ENCODE data around the gene POSTN. TPM values are rescaled to one million over a fixed set of nuclear protein-coding genes. Genes with fewer than 3 reads are reported as not detected.

POSTN gene
- polyA plus RNA-seq, 1 donor (not counting 4 experiments of a cell fraction or from before 2014, with no cell fraction given), result 13.4 TPM

GRCh38 chr13:37534181-37534580 lies 64.4 kb downstream of the POSTN start:
- Histone ChIP-seq H2AFZ (ENCODE audit: control insufficient read depth, low read length) (peak overlapping the region; percentile 57), H3K4me2 (ENCODE audit: control insufficient read depth, extremely low read depth, insufficient read depth, low read depth, low read length) (no peak overlapping the region), H4K20me1 (ENCODE audit: control insufficient read depth, extremely low read depth, insufficient read depth, low read length) (no peaks in the 10 kb centered on the region), H3K4me3 (ENCODE audit: control insufficient read depth in 2 of 3, extremely low read depth in 1 of 3, insufficient read depth in 2 of 3, low read depth in 1 of 3, low read length in 3 of 3) (no peak overlapping the region), H3K9me1 (ENCODE audit: control insufficient read depth, extremely low read depth, insufficient read depth, low read length) (no peaks in the 10 kb centered on the region), H3K27me3 (ENCODE audit: control insufficient read depth, extremely low read depth, insufficient read depth, low read length) (no peaks in the 10 kb centered on the region), H3K9ac (ENCODE audit: control insufficient read depth, extremely low read depth, insufficient read depth, low read length) (no peak overlapping the region), H3K27ac (ENCODE audit: control insufficient read depth, insufficient read depth, low read length) (peak overlapping the region; percentile 28), H3K36me3 (ENCODE audit: control insufficient read depth in 2 of 2, extremely low read depth in 1 of 2, insufficient read depth in 2 of 2, low read length in 2 of 2) (no peaks in the 10 kb centered on the region), H3K79me2 (ENCODE audit: control insufficient read depth, insufficient read depth, low read length) (no peaks in the 10 kb centered on the region), H3K9me3 (ENCODE audit: control insufficient read depth, low read depth, low read length) (peaks cover 5% of the 10 kb centered on the region), H3K4me1 (ENCODE audit: control insufficient read depth, extremely low read depth, insufficient read depth, low read length) (no peaks in the 10 kb centered on the region)
- peak; percentile 71 for FAIRE-seq
- no peak for DNase-seq (ENCODE audit: low read depth, low spot score)
- TF ChIP-seq CTCF (optimal IDR thresholded peaks at IDR 0.05 in 1 of 3, IDR thresholded peaks at IDR 0.05 in 1 of 3, conservative IDR thresholded peaks at IDR 0.05 in 1 of 3; ENCODE audit: extremely low read depth in 1 of 3, insufficient read depth in 2 of 3, low read length in 3 of 3) (no peak), EZH2 (IDR thresholded peaks at IDR 0.05; ENCODE audit: low read length) (no peak)
- dilution Hi-C loops (cut with MboI; ENCODE audit: extremely low pct_ligation_motif_present, low sequenced_read_pairs), result no loop called here

GRCh38 chr13:37531049-37531448 lies 67.5 kb downstream of the POSTN start:
- H3K9me1 ChIP-seq (ENCODE audit: control insufficient read depth, extremely low read depth, insufficient read depth, low read length), result no peaks in the 10 kb centered on the region
- H3K4me2 ChIP-seq (ENCODE audit: control insufficient read depth, extremely low read depth, insufficient read depth, low read depth, low read length), result no peak overlapping the region
- dilution Hi-C loops (cut with MboI; ENCODE audit: extremely low pct_ligation_motif_present, low sequenced_read_pairs), result no loop called here
- DNase-seq (ENCODE audit: low read depth, low spot score) (no peak), FAIRE-seq (no peak)
- H3K9ac ChIP-seq (ENCODE audit: control insufficient read depth, extremely low read depth, insufficient read depth, low read length), result no peak overlapping the region
- peaks cover 5% of the 10 kb centered on the region for H3K9me3 ChIP-seq (ENCODE audit: control insufficient read depth, low read depth, low read length)
- H3K27me3 ChIP-seq (ENCODE audit: control insufficient read depth, extremely low read depth, insufficient read depth, low read length), result no peaks in the 10 kb centered on the region
- H3K4me1 ChIP-seq (ENCODE audit: control insufficient read depth, extremely low read depth, insufficient read depth, low read length), result no peaks in the 10 kb centered on the region
- no peak overlapping the region for H3K27ac ChIP-seq (ENCODE audit: control insufficient read depth, insufficient read depth, low read length)
- no peak overlapping the region for H2AFZ ChIP-seq (ENCODE audit: control insufficient read depth, low read length)
- TF ChIP-seq CTCF (optimal IDR thresholded peaks at IDR 0.05 in 1 of 3, IDR thresholded peaks at IDR 0.05 in 1 of 3, conservative IDR thresholded peaks at IDR 0.05 in 1 of 3; ENCODE audit: extremely low read depth in 1 of 3, insufficient read depth in 2 of 3, low read length in 3 of 3), result no peak
- no peak for TF ChIP-seq EZH2 (IDR thresholded peaks at IDR 0.05; ENCODE audit: low read length)
- no peak overlapping the region for H3K4me3 ChIP-seq (ENCODE audit: control insufficient read depth in 2 of 3, extremely low read depth in 1 of 3, insufficient read depth in 2 of 3, low read depth in 1 of 3, low read length in 3 of 3)
- no peaks in the 10 kb centered on the region for H3K79me2 ChIP-seq (ENCODE audit: control insufficient read depth, insufficient read depth, low read length)
- no peaks in the 10 kb centered on the region for H4K20me1 ChIP-seq (ENCODE audit: control insufficient read depth, extremely low read depth, insufficient read depth, low read length)
- no peaks in the 10 kb centered on the region for H3K36me3 ChIP-seq (ENCODE audit: control insufficient read depth in 2 of 2, extremely low read depth in 1 of 2, insufficient read depth in 2 of 2, low read length in 2 of 2)

All from keratinocyte (primary cell).